Activated CD8-positive, alpha-beta memory T cell treated with anti-CD3 and anti-CD28 coated beads, Interleukin-2, amount 50 U/mL, for 4 hours (primary cell): Measurements from ENCODE around the gene ZNF681.
A peak's percentile ranks its signal among the peaks of the same experiment; 100 is the strongest.
"Not testable (repeated sequence)": the region's sequence is repeated elsewhere in the genome, so short reads cannot be mapped to it uniquely, and the experiment has no call there.

Source experiments
- DNase-seq: peaks from one replicate; pipeline ENCODE4 v3.0.0-alpha.2; 2020

The ZNF681 gene

GRCh38 chr19:23758187-23759074, at the start of gene ZNF681:
Gene ZNF681, minus strand, starts transcription at chr19:23758891. Its CDS starts 142 bp downstream, at chr19:23758749.
- DNase-seq = peak; percentile 80

GRCh38 chr19:23804676-23805075, 46.0 kb upstream of the ZNF681 start:
- no peak for DNase-seq

GRCh38 chr19:23802290-23802689, 43.6 kb upstream of the ZNF681 start:
- DNase-seq = no peak

GRCh38 chr19:23801803-23802202, 43.1 kb upstream of the ZNF681 start:
- no peak for DNase-seq

- DNase-seq = no peak
These were observed 42.2 kb upstream of the ZNF681 start for GRCh38 chr19:23800868-23801267.

- no peak for DNase-seq
These were observed 41.6 kb upstream of the ZNF681 start for GRCh38 chr19:23800271-23800670.

GRCh38 chr19:23799321-23799720, 40.6 kb upstream of the ZNF681 start:
- DNase-seq = peak; percentile 20

GRCh38 chr19:23795462-23795861, 36.8 kb upstream of the ZNF681 start:
- no peak for DNase-seq

GRCh38 chr19:23792784-23793183, 34.1 kb upstream of the ZNF681 start:
- DNase-seq = no peak

GRCh38 chr19:23790641-23791488, 32.2 kb upstream of the ZNF681 start:
- DNase-seq = no peak

GRCh38 chr19:23789246-23789645, 30.6 kb upstream of the ZNF681 start:
- DNase-seq = no peak

- no peak for DNase-seq
These were observed 29.7 kb upstream of the ZNF681 start for GRCh38 chr19:23788411-23788810.

- DNase-seq = no peak
These were observed 28.4 kb upstream of the ZNF681 start for GRCh38 chr19:23787106-23787505.

GRCh38 chr19:23785982-23786381, 27.3 kb upstream of the ZNF681 start:
- DNase-seq = no peak

- DNase-seq = no peak
These were observed 25.6 kb upstream of the ZNF681 start for GRCh38 chr19:23784274-23784673.

GRCh38 chr19:23783636-23784035, 24.9 kb upstream of the ZNF681 start:
- no peak for DNase-seq

GRCh38 chr19:23779645-23780044, 21.0 kb upstream of the ZNF681 start:
- DNase-seq = no peak

- no peak for DNase-seq
These were observed 19.9 kb upstream of the ZNF681 start for GRCh38 chr19:23778566-23778965.

- DNase-seq = not testable (repeated sequence)
These were observed 19.3 kb upstream of the ZNF681 start for GRCh38 chr19:23778036-23778435.

GRCh38 chr19:23777216-23777615, 18.5 kb upstream of the ZNF681 start:
- no peak for DNase-seq

- DNase-seq = no peak
These were observed 18.0 kb upstream of the ZNF681 start for GRCh38 chr19:23776507-23777205.

- no peak for DNase-seq
These were observed 15.9 kb upstream of the ZNF681 start for GRCh38 chr19:23774524-23774971.

- no peak for DNase-seq
These were observed 15.4 kb upstream of the ZNF681 start for GRCh38 chr19:23774106-23774505.
